GM21737 (cell line): ENCODE results near the gene GRPEL2.

Source experiments
- ATAC-seq: cut with Tn5 transposase; IDR thresholded peaks from one replicate; pipeline ENCODE4 v1.9.1; 2021; ENCODE audit warnings: mild to moderate bottlenecking, moderate library complexity; ENCODE audit not compliant: unreplicated experiment

GRPEL2 gene

GRCh38 chr5:149353911-149354310, 8.6 kb downstream of the GRPEL2 start:
- no peak for ATAC-seq

GRCh38 chr5:149355688-149356087, 10.4 kb downstream of the GRPEL2 start:
- no peak for ATAC-seq

GRCh38 chr5:149356391-149356790, 11.1 kb downstream of the GRPEL2 start:
- no peak for ATAC-seq

GRCh38 chr5:149357370-149358293, 12.3 kb downstream of the GRPEL2 start, which contains the start of gene PCYOX1L:
Gene PCYOX1L, plus strand, starts transcription at chr5:149358046. Its CDS starts 23 bp downstream, at chr5:149358069.
- peak; percentile 99 for ATAC-seq

GRCh38 chr5:149358294-149358651, 13.0 kb downstream of the GRPEL2 start:
- ATAC-seq: peak; percentile 10

GRCh38 chr5:149358868-149359495, 13.7 kb downstream of the GRPEL2 start:
- no peak for ATAC-seq

- no peak for ATAC-seq
These were observed 15.0 kb downstream of the GRPEL2 start for GRCh38 chr5:149360272-149360671.

- ATAC-seq: no peak
These were observed 17.2 kb downstream of the GRPEL2 start for GRCh38 chr5:149362541-149362940.

- no peak for ATAC-seq
These were observed 18.1 kb downstream of the GRPEL2 start for GRCh38 chr5:149363358-149363757.

GRCh38 chr5:149363936-149364335, 18.6 kb downstream of the GRPEL2 start:
- ATAC-seq: no peak

GRCh38 chr5:149364719-149365118, 19.4 kb downstream of the GRPEL2 start:
- ATAC-seq: no peak

GRCh38 chr5:149365418-149365817, 20.1 kb downstream of the GRPEL2 start:
- ATAC-seq: no peak

- no peak for ATAC-seq
These were observed 20.9 kb downstream of the GRPEL2 start for GRCh38 chr5:149366169-149366729.

- peak; percentile 58 for ATAC-seq
These were observed 22.1 kb downstream of the GRPEL2 start for GRCh38 chr5:149367249-149367971.

- no peak for ATAC-seq
These were observed 22.8 kb downstream of the GRPEL2 start for GRCh38 chr5:149367972-149368645.

GRCh38 chr5:149370878-149371277, 25.6 kb downstream of the GRPEL2 start:
- ATAC-seq: no peak

GRCh38 chr5:149371296-149371962, 26.1 kb downstream of the GRPEL2 start:
- peak; percentile 56 for ATAC-seq

- ATAC-seq: no peak
These were observed 26.9 kb downstream of the GRPEL2 start for GRCh38 chr5:149372076-149372795.

GRCh38 chr5:149372932-149373331, 27.6 kb downstream of the GRPEL2 start:
- no peak for ATAC-seq
